ENCODE data around the gene QKI. TPM values are rescaled to one million over a fixed set of nuclear protein-coding genes. Genes with fewer than 3 reads are reported as not detected.
"Not testable (repeated sequence)": the region's sequence is repeated elsewhere in the genome, so short reads cannot be mapped to it uniquely, and the experiment has no call there.

Gene QKI
- total and polyA plus RNA-seq, 8 donors: 8.0 to 261 (median 32.2) TPM

DNA sequence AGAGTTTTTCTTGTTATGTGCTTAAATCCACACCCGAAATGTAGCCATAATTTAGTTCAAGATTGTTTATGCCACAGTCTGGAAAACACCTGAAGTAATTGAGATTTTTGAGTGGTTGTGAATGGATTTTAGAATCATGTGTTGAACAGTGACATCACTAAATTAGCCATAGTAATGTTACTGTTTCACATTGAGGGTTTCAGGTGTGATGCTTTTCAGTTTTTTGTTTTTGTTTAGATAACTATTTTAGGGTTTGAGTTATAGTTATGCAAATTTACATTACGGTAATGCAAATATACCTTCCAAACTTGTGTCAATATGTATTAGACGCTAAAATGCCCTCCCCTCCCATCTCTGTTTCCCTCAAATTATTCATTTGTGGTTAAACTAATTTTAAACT lies 22.9 kb downstream of the QKI start:
- intact Hi-C loops (cut with DNase I; ENCODE audit: low total_unique reads): no loop called here
- no peaks in the 10 kb centered on the region for H3K27me3 ChIP-seq
- H3K36me3 ChIP-seq: no peaks in the 10 kb centered on the region
- 37 to 60% (median 48%) methylated on average over 3 of the region's 3 CpGs for WGBS, 5 donors
- H3K27ac ChIP-seq: no peak overlapping the region
- no peak overlapping the region for H3K4me3 ChIP-seq
- no peaks in the 10 kb centered on the region for H3K9me3 ChIP-seq
- TF ChIP-seq, protein P1, sequence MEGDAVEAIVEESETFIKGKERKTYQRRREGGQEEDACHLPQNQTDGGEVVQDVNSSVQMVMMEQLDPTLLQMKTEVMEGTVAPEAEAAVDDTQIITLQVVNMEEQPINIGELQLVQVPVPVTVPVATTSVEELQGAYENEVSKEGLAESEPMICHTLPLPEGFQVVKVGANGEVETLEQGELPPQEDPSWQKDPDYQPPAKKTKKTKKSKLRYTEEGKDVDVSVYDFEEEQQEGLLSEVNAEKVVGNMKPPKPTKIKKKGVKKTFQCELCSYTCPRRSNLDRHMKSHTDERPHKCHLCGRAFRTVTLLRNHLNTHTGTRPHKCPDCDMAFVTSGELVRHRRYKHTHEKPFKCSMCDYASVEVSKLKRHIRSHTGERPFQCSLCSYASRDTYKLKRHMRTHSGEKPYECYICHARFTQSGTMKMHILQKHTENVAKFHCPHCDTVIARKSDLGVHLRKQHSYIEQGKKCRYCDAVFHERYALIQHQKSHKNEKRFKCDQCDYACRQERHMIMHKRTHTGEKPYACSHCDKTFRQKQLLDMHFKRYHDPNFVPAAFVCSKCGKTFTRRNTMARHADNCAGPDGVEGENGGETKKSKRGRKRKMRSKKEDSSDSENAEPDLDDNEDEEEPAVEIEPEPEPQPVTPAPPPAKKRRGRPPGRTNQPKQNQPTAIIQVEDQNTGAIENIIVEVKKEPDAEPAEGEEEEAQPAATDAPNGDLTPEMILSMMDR (IDR thresholded peaks at IDR 0.05): no peak
- TF ChIP-seq POLR2AphosphoS5 (IDR thresholded peaks at IDR 0.05): no peak
- no peak for TF ChIP-seq POLR2A (IDR thresholded peaks at IDR 0.05)
- no peak for TF ChIP-seq EP300 (IDR thresholded peaks at IDR 0.05)
- DNase-seq: no peak
- H3K4me1 ChIP-seq: peaks cover 19 to 85% (median 52%) of the 10 kb centered on the region in 4 donors

- no peaks in the 10 kb centered on the region for H3K27me3 ChIP-seq
- 60 to 74% (median 69%) methylated on average over 3 of the region's 3 CpGs for WGBS, 5 donors
- peaks cover 19 to 85% (median 52%) of the 10 kb centered on the region in 4 donors for H3K4me1 ChIP-seq
- no peak for DNase-seq
- no peak for TF ChIP-seq POLR2A (IDR thresholded peaks at IDR 0.05)
- TF ChIP-seq, protein P1 (IDR thresholded peaks at IDR 0.05): no peak
- intact Hi-C loops (cut with DNase I; ENCODE audit: low total_unique reads): no loop called here
- H3K27ac ChIP-seq: no peak overlapping the region
- H3K4me3 ChIP-seq: no peak overlapping the region
- no peaks in the 10 kb centered on the region for H3K36me3 ChIP-seq
- no peaks in the 10 kb centered on the region for H3K9me3 ChIP-seq
These were observed 23.9 kb downstream of the QKI start for GRCh38 chr6:163438298-163438939.

DNA sequence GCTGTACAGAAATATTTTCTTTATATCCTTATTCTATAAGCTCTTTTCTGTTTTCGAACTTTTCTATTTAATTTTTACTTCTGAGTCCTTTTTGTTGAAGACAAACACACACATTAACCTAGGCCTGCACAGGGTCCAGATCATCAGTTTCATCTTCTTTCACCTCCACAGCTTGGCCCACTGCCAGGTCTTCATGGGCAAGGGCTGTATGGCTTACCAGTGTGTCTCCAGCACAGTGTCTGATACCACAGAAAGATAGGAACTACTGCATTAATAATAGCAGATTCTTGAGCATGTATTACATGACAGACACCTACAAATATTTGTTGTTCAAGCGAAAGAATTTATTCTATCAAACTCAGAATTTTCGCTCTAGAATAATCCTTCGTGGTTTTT lies 24.4 kb downstream of the QKI start:
- intact Hi-C loops (cut with DNase I; ENCODE audit: low total_unique reads): no loop called here
- peak in 1 of 2 donors; percentile 62 for DNase-seq
- H3K36me3 ChIP-seq: no peaks in the 10 kb centered on the region
- H3K4me3 ChIP-seq: no peak overlapping the region
- 92 to 98% (median 94%) methylated on average over 4 of the region's 4 CpGs for WGBS, 5 donors
- peaks cover 19 to 85% (median 54%) of the 10 kb centered on the region in 4 donors for H3K4me1 ChIP-seq
- no peaks in the 10 kb centered on the region for H3K9me3 ChIP-seq
- TF ChIP-seq, protein P1 (IDR thresholded peaks at IDR 0.05): no peak
- TF ChIP-seq POLR2AphosphoS5 (IDR thresholded peaks at IDR 0.05) (no peak), POLR2A (IDR thresholded peaks at IDR 0.05) (no peak), EP300 (IDR thresholded peaks at IDR 0.05) (no peak)
- no peaks in the 10 kb centered on the region for H3K27me3 ChIP-seq
- H3K27ac ChIP-seq: no peak overlapping the region

DNA sequence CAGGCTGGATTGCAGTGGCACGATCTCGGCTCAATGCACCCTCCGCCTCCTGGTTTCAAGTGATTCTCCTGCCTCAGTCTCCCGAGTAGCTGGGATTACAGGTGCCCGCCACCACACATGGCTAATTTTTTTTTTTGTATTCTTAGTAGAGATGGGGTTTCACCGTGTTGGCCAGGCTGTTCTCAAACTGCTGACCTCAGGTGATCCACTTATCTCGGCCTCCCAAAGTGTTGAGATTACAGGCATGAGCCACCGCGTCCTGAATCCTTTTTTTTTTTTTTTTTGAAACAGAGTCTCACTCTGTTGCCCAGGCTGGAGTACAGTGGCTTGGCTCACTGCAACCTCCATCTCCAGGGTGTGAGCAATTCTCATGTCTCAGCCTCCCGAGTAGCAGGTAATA lies 24.9 kb downstream of the QKI start:
- intact Hi-C loops (cut with DNase I; ENCODE audit: low total_unique reads); H3K4me3 ChIP-seq; H3K27ac ChIP-seq; H3K9me3 ChIP-seq; H3K27me3 ChIP-seq; DNase-seq; H3K36me3 ChIP-seq: not testable (repeated sequence)
- peaks cover 19 to 88% (median 56%) of the 10 kb centered on the region in 4 donors for H3K4me1 ChIP-seq
- WGBS, 5 donors: 67 to 91% (median 81%) methylated on average over 10 of the region's 10 CpGs

DNA sequence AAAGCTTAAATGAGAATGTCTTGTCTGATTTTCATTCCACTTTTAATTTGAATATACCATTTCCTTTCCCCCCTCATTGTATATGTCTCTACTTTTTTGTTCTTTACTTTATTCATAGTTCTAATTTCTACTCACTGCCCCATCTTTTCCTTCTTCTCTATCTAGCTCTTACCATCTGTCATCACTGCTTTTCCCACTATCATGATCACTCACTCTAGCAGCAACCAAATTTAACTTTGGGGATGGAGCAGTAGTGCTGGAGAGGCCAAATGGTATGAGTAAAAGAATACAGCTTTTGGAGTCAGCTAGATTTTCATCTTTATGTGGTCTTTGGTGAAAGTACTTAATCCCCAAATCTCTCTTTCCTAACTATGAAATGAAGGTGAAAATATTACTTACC lies 25.5 kb downstream of the QKI start:
- peaks cover 19 to 93% (median 59%) of the 10 kb centered on the region in 4 donors for H3K4me1 ChIP-seq
- no peak for TF ChIP-seq POLR2A (IDR thresholded peaks at IDR 0.05)
- TF ChIP-seq, protein P1 (IDR thresholded peaks at IDR 0.05): no peak
- TF ChIP-seq EP300 (IDR thresholded peaks at IDR 0.05): no peak
- no peak for TF ChIP-seq POLR2AphosphoS5 (IDR thresholded peaks at IDR 0.05)
- no peak for DNase-seq
- intact Hi-C loops (cut with DNase I; ENCODE audit: low total_unique reads): no loop called here
- no peaks in the 10 kb centered on the region for H3K9me3 ChIP-seq
- no peaks in the 10 kb centered on the region for H3K36me3 ChIP-seq
- no peak overlapping the region for H3K4me3 ChIP-seq
- no peaks in the 10 kb centered on the region for H3K27me3 ChIP-seq
- H3K27ac ChIP-seq: no peak overlapping the region
